Measurements from ENCODE around the gene MBTPS1. TPM values are rescaled to one million over a fixed set of nuclear protein-coding genes. Genes with fewer than 3 reads are reported as not detected.

The MBTPS1 gene
- total and polyA plus RNA-seq, 4 donors: 21.1 to 65.0 (median 30.8) TPM

DNA sequence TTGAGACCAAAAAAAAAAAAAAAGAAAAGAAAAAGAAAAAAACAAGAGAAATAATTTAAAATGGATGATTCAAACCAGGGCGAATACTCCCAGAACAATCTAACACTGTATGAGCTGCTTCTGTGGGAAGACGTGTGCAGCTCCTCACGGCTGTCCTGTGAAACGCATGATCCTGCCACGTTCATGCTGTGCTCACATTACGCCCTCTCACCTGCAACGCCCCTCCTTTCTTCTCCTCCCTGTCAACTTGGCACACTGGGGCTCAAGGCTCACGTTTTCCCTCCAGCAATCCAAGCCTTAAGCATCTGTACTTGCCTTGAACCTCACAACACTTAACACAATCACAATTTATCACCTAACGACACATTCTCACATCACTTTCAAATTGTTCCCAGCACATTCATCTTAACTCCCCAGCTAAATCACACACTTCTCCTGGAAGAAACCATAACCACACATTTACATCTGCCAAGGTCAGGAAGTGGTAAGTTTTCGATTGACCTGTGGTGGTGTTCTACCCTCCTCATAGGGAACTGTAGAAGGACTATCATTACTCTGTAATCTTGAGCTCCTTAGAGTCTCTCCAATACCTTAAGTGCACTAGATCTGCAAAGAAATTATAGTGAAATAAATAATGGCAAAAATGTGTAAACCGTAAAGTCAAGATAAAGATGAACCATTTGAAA is 29.1 kb downstream of the MBTPS1 start (continued):
- TF ChIP-seq ZBTB33 (IDR thresholded peaks at IDR 0.05) (no peak), NR2F2 (IDR thresholded peaks at IDR 0.05) (no peak), GABPA (IDR thresholded peaks at IDR 0.05 in 1 of 2, conservative IDR thresholded peaks at IDR 0.05 in 1 of 2) (no peak)

DNA sequence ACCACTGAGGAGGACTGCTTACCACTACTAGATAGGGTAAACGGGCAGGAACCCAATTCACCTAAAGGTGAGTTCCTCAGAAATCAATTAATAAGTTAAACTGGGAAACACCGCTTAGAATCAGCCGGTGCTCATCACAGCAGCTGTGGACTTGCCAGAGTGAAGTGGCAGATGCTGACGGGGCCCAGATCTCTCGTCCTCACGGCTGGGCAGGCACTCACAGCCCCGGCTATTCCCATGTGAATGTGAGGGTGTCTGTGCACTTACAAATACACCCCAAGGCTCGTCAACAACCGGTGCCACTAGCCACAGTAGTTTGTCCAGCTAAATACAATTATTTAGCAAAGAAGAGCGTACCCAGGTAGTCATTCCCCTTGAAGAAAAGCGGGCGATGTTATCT is 29.7 kb downstream of the MBTPS1 start:
- DNase-seq (ENCODE audit: low spot score): no peak
- 89% methylated on average over 12 of the region's 12 CpGs for WGBS

More for the DNA sequence above, 29.7 kb downstream of the MBTPS1 start:
- no peaks in the 10 kb centered on the region for H3K27me3 ChIP-seq (ENCODE audit: control insufficient read depth in 4 of 4, insufficient read depth in 4 of 4, low read length in 3 of 4)
- H3K9me3 ChIP-seq (ENCODE audit: control insufficient read depth in 4 of 4, low read length in 3 of 4): no peaks in the 10 kb centered on the region
- H3K4me3 ChIP-seq (ENCODE audit: low read depth in 1 of 3, low read length in 3 of 3): no peak overlapping the region
- TF ChIP-seq, protein P1, sequence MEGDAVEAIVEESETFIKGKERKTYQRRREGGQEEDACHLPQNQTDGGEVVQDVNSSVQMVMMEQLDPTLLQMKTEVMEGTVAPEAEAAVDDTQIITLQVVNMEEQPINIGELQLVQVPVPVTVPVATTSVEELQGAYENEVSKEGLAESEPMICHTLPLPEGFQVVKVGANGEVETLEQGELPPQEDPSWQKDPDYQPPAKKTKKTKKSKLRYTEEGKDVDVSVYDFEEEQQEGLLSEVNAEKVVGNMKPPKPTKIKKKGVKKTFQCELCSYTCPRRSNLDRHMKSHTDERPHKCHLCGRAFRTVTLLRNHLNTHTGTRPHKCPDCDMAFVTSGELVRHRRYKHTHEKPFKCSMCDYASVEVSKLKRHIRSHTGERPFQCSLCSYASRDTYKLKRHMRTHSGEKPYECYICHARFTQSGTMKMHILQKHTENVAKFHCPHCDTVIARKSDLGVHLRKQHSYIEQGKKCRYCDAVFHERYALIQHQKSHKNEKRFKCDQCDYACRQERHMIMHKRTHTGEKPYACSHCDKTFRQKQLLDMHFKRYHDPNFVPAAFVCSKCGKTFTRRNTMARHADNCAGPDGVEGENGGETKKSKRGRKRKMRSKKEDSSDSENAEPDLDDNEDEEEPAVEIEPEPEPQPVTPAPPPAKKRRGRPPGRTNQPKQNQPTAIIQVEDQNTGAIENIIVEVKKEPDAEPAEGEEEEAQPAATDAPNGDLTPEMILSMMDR (IDR thresholded peaks at IDR 0.05; ENCODE audit: low read depth, low read length, missing input control): no peak
- TF ChIP-seq REST (IDR thresholded peaks at IDR 0.05) (no peak), MAX (IDR thresholded peaks at IDR 0.05) (no peak), RAD21 (IDR thresholded peaks at IDR 0.05) (no peak), RXRA (IDR thresholded peaks at IDR 0.05) (no peak), HNF4A (conservative IDR thresholded peaks at IDR 0.05) (no peak), ZBTB33 (IDR thresholded peaks at IDR 0.05) (no peak)
- H3K36me3 ChIP-seq (ENCODE audit: control insufficient read depth in 4 of 4, insufficient read depth in 3 of 4, low read depth in 1 of 4, low read length in 3 of 4): peaks cover 0 to 71% (median 45%) of the 10 kb centered on the region in 4 donors
- no peak overlapping the region for H3K9ac ChIP-seq (ENCODE audit: low read depth in 1 of 2, low read length in 2 of 2)
- H3K27ac ChIP-seq (ENCODE audit: low read depth in 1 of 2, low read length in 2 of 2): no peak overlapping the region
- no peaks in the 10 kb centered on the region for H3K4me1 ChIP-seq (ENCODE audit: control insufficient read depth in 4 of 4, insufficient read depth in 4 of 4, low read length in 3 of 4)

All from liver (tissue), 9 donors.